Naive B cell (primary cell): ENCODE measurements around the gene PPM1H. TPM values are rescaled to one million over a fixed set of nuclear protein-coding genes. Genes with fewer than 3 reads are reported as not detected.
"Not testable (repeated sequence)": the region's sequence is repeated elsewhere in the genome, so short reads cannot be mapped to it uniquely, and the experiment has no call there.

Experiments used
- ATAC-seq, 2 donors: fragments of 150-1000 bp; cut with Tn5 transposase; 2 replicates each; pipeline ENCODE4 v1.10.0; 2021; ENCODE audit warnings: low read depth in 2 of 2, mild to moderate bottlenecking in 2 of 2, moderate library complexity in 2 of 2
- DNase-seq: peaks from one replicate; pipeline ENCODE4 v3.0.0; 2022
- H3K27ac Mint-ChIP-seq, 6 donors: one replicate each; pipeline ENCODE4 v1.8.0; 2020 to 2022; ENCODE audit warnings: mild to moderate bottlenecking in 6 of 6, mixed read lengths in 6 of 6, moderate library complexity in 5 of 6, inconsistent platforms in 2 of 6
- H3K27me3 Mint-ChIP-seq, 3 donors: one replicate each; pipeline ENCODE4 v1.8.0; 2021 to 2022; ENCODE audit warnings: mixed read lengths in 3 of 3, mild to moderate bottlenecking in 1 of 3
- H3K36me3 Mint-ChIP-seq, 2 donors: one replicate each; pipeline ENCODE4 v1.8.0; 2020 to 2022; ENCODE audit warnings: mixed read lengths in 2 of 2, inconsistent platforms in 1 of 2, mild to moderate bottlenecking in 1 of 2
- H3K4me1 Mint-ChIP-seq, 3 donors: one replicate each; pipeline ENCODE4 v1.8.0; 2020 to 2022; ENCODE audit warnings: mixed read lengths in 3 of 3, inconsistent platforms in 1 of 3, mild to moderate bottlenecking in 1 of 3, moderate library complexity in 1 of 3
- H3K4me3 Mint-ChIP-seq, 8 donors: one replicate each; pipeline ENCODE4 v1.8.0; 2020 to 2022; ENCODE audit warnings: mild to moderate bottlenecking in 8 of 8, mixed read lengths in 8 of 8, moderate library complexity in 8 of 8, inconsistent platforms in 2 of 8
- H3K9me3 Mint-ChIP-seq, 7 donors: one replicate each; pipeline ENCODE4 v1.8.0; 2020 to 2022; ENCODE audit warnings: mixed read lengths in 7 of 7, mild to moderate bottlenecking in 5 of 7, inconsistent platforms in 2 of 7, moderate library complexity in 1 of 7
- polyA plus RNA-seq, 6 donors: library from polyadenylated mRNA; unstranded; fragments of 300-500 nt; fragmentation: Illumina TruSeq; gene quantifications; one replicate each; pipeline ENCODE4 v1.2.3, GENCODE V29; 2021; ENCODE audit warnings: low read depth in 6 of 6

Gene PPM1H
- polyA plus RNA-seq, 6 donors from 2014 or later = 0.05 to 0.15 (median 0.12) TPM; not detected in 3

DNA sequence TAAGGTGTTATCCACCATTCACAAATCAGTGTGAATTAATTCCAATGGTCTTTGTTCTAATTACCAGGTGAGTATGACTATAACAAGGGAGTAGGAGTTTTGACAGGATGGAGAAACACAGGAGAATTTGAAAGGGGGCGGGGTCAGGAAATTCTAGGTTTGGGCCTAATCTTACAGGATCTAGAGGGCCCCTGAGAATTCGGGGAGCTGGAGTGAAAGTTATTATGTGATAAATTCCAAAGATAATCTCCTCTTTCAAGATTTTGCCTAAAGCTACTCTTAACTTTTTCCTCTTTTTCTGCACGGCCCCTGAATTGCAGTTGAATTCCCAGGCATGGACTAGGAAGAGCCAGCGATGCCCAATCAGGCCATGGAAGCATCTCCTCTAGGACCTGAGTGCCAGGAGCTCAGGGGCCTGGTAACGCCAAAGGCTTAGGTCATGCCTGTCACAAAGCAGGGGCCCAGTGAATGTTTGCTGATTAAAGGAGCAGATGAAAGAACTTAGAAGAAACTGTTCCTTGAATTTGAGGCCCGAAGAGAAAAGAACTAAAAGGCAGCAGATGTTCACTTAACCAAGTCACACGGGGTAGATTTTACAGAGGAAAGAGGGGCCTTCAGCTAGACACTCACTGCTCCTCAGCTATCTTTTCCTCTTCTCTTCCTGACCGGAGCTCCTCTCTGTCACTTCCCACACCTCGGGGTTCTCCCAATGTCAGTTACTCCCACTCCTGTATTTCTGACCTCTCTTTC, 195.5 kb downstream of the PPM1H start:
- ATAC-seq = no peak
- Mint-ChIP-seq H3K27ac (no peak overlapping the region), H3K36me3 (no peaks in the 10 kb centered on the region), H3K4me3 (no peak overlapping the region), H3K27me3 (no peaks in the 10 kb centered on the region), H3K4me1 (peaks cover 0 to under 1% (median 0%) of the 10 kb centered on the region in 3 donors), H3K9me3 (no peaks in the 10 kb centered on the region)
- DNase-seq = no peak

DNA sequence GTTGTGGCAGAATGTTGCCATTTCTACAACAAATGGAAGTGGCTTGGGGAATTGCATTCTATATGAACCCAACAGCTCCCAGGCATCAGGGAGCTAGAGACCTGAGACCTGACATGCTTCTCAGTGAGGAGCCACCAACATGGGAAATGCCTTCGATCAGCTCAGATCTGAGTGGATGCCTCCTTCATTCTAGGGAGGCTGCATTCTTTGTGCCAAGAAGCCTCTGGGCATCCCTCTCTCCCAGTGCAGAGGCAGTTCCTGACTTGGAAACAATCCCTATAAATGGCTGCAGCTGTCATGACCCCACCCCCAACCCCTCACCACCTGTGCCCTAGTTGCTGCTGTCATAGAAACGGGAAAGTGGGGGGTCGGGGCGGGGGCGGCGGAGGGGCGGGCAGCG, 196.3 kb downstream of the PPM1H start:
- no peaks in the 10 kb centered on the region for H3K27me3 Mint-ChIP-seq
- no peaks in the 10 kb centered on the region for H3K36me3 Mint-ChIP-seq
- ATAC-seq = no peak
- H3K4me3 Mint-ChIP-seq = no peak overlapping the region
- H3K27ac Mint-ChIP-seq = no peak overlapping the region
- H3K4me1 Mint-ChIP-seq = no peaks in the 10 kb centered on the region
- no peaks in the 10 kb centered on the region for H3K9me3 Mint-ChIP-seq
- no peak for DNase-seq

DNA sequence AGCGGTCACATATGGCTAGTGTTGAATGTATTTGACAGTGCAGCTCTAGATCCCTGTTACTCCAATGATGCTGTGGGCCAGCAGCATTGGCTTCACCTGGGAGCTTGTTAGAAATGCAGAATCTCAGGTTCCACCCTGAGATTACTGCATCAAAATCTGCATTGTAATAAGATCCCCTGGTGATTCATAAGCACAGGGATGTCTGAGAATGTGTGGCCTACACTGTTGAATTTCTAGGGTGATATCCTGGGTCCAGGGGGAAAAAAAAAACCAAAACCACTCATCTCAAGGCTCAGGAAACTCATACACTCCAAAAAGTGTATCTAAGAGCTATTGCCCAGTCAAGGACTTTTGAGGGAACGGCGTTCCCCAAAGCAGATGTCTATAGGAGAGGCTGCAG, 196.8 kb downstream of the PPM1H start:
- Mint-ChIP-seq H3K4me1 (no peaks in the 10 kb centered on the region), H3K9me3 (no peaks in the 10 kb centered on the region), H3K27ac (no peak overlapping the region), H3K4me3 (no peak overlapping the region), H3K27me3 (no peaks in the 10 kb centered on the region), H3K36me3 (no peaks in the 10 kb centered on the region)
- DNase-seq (no peak), ATAC-seq (no peak)

DNA sequence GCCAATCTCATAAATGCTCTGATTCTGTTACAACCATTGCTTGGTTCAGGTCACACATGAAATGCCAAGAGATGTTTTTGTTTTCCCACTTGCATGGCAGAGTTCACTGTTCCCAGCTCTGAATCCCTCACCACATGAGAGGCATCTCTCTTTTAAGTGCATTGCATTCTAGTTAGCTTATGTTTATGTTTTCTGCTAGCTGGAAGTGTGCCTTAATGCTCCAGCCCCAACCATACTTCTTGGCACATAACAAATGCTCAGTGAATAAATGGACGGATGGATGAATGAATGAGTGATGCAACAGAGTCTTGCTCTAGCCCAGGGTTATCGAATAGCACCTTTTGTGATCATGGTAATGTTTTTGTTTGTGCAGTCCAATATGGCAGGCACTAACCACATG, 197.3 kb downstream of the PPM1H start:
- Mint-ChIP-seq H3K36me3 (no peaks in the 10 kb centered on the region), H3K9me3 (no peaks in the 10 kb centered on the region), H3K27me3 (no peaks in the 10 kb centered on the region), H3K27ac (no peak overlapping the region), H3K4me3 (no peak overlapping the region), H3K4me1 (no peaks in the 10 kb centered on the region)
- no peak for ATAC-seq
- no peak for DNase-seq

DNA sequence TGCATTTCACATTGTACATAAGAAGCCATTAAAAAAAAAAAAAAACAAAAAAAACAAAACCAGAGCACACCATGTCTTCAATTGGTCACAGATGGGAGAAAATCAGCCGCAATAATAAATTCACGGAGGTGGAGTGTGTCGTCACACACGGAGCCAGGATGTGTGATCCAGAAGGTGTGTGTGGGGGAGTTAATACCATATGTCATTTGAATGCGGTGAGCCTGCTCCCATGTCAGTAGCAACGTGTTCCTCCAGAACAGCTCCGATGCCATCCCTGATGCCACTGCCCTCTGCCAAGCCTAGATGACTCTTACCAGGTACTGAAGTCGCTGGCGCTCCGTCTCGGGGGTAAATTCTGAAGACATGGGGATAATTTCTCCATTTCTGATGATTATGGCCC, 197.8 kb downstream of the PPM1H start:
- Mint-ChIP-seq H3K36me3 (no peaks in the 10 kb centered on the region), H3K27me3 (no peaks in the 10 kb centered on the region), H3K27ac (no peak overlapping the region), H3K9me3 (no peaks in the 10 kb centered on the region), H3K4me1 (no peaks in the 10 kb centered on the region), H3K4me3 (no peak overlapping the region)
- DNase-seq = no peak
- ATAC-seq = no peak

DNA sequence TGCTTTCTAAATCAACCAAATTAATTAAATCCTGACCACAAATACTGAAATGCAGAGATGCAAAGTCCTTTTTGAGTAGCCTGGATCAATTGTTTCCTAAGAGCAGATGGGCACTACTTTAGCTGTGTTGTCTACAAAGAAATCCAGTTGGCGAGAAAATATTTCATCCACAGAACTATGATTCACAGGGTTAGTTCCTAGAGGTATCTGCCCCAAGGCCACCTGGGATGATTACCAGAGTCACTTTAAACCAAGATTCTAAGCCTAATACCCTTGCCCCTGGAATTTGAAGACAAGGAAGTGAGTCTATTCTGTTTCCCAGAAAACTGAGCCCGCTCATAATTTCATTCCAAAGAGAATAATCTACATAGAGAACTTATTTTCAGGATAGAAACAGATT, 198.4 kb downstream of the PPM1H start:
- Mint-ChIP-seq H3K27ac (no peak overlapping the region), H3K36me3 (no peaks in the 10 kb centered on the region), H3K27me3 (no peaks in the 10 kb centered on the region), H3K9me3 (no peaks in the 10 kb centered on the region), H3K4me1 (no peaks in the 10 kb centered on the region), H3K4me3 (no peak overlapping the region)
- ATAC-seq (no peak), DNase-seq (no peak)

DNA sequence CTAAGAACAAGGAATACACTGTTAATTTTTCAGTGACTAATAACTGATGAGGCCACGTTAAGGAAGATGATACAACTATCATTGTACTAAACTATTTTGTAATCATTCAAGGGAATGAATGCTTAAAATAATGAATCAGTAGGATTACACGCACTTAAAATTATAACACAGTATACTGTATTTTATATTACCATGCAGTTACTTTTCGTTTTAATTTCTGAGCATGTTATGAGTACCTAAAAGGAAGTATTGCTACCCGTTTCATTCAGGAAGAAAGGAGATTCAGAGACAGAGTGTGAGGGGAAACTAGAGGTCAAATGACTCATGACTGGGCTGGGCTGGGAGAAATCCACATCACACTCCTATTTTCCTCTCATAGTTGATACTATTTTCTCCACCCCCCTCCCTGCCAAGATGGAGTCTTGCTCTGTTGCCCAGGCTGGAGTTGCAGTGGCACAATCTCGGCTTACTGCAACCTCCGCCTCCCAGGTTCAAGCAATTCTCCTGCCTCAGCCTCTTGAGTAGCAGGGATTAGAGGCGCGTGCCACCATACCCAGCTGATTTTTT, 202.0 kb downstream of the PPM1H start:
- Mint-ChIP-seq H3K27me3 (no peaks in the 10 kb centered on the region), H3K9me3 (no peaks in the 10 kb centered on the region), H3K27ac (peak overlapping the region in 1 of 6 donors; percentile 11), H3K4me1 (peaks cover 0 to 6% (median 5%) of the 10 kb centered on the region in 3 donors), H3K4me3 (no peak overlapping the region), H3K36me3 (no peaks in the 10 kb centered on the region)
- no peak for DNase-seq
- no peak for ATAC-seq

DNA sequence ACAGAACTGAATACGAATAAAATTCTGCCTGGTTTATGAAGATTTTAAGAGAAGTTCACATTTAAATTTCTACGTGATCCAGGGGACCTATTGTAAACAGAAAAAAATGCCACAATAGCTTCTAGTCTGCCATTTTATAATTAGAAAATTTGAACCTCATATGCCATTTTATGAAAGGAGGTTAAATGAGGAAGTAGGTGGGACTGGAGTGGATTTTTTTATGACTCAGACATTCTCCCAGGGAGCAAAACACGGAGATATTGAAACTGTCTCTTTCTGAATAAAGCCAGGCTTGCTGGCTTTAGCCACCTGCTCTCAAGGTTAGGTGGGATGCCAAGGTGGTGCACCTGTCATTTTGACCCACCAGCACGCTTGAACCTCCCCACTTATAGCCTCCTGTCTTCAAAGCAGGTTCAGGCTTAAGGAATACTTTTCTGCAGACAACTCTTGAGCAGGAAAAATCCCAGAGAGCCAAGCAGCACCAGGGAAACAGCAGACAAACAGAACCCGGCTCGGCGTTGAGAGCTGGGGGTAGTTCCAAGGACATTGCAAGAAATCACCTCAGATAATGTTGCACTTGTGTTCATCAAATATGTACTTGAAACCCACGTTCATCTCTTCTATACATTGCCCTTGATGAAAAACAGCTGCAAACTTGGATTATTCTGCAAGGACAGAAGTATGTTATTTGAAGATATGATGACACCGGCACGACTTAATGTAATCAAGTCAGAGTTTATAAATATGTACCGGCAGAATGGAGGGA, 203.7 kb downstream of the PPM1H start:
- no peaks in the 10 kb centered on the region for H3K36me3 Mint-ChIP-seq
- H3K4me3 Mint-ChIP-seq = no peak overlapping the region
- no peak overlapping the region for H3K27ac Mint-ChIP-seq
- H3K9me3 Mint-ChIP-seq = no peaks in the 10 kb centered on the region
- ATAC-seq (no peak), DNase-seq (no peak)
- peaks cover 0 to 6% (median 5%) of the 10 kb centered on the region in 3 donors for H3K4me1 Mint-ChIP-seq
- H3K27me3 Mint-ChIP-seq = no peaks in the 10 kb centered on the region

DNA sequence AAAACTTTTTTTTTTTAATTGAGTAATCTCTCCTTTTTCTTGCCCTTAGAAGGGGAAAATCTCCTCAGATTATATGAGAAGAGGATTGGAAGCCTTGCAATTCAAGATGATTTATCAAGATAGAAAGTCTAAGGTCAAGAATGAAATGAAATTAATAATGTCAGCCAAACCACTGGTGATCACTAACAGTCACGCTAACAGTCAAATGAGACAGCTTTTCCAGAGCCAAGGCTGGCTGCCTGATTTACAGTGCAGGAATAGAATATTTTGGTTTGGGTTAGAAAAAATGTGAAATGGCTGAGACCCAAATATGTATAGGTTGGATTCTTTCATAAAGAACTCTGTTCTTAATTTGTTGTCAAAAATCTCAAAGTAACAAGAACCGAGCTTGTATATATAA, 204.3 kb downstream of the PPM1H start:
- Mint-ChIP-seq H3K27ac (no peak overlapping the region), H3K9me3 (no peaks in the 10 kb centered on the region), H3K4me1 (peaks cover 0 to 6% (median 5%) of the 10 kb centered on the region in 3 donors), H3K36me3 (no peaks in the 10 kb centered on the region), H3K27me3 (no peaks in the 10 kb centered on the region), H3K4me3 (no peak overlapping the region)
- no peak for DNase-seq
- no peak for ATAC-seq

DNA sequence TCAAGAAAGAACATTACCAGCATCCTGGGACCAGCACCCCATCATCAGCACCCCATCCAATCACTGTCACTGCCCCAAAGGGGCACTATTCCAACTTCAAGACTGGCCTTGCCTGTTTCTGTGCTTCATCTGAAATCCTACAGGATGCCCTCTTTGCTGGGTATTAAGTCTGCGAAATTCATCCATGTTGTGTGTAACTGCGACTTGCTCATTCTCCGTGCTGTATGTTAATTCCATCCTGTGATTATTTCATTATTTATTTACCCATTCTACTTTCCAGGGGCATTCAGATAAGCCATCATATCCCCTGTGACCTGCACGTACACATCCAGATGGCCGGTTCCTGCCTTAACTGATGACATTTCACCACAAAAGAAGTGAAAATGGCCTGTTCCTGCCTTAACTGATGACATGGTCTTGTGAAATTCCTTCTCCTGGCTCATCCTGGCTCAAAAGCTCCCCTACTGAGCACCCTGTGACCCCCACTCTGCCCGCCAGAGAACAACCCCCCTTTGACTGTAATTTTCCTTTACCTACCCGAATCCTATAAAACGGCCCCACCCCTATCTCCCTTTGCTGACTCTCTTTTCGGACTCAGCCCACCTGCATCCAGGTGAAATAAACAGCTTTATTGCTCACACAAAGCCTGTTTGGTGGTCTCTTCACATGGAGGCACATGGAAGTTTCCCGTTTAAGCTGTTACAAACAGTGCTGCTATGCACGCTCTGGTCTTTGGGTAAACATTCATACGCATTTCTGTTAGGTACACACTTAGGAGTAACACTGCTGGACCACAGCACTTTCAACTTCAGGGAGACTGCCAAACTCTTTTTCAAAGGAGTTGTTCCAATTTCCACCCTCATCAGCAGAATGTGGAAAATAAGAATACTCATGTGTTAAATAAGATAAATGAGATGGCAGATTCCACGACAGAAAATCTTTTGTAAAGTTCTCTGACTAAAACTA, 205.1 kb downstream of the PPM1H start:
- H3K27me3 Mint-ChIP-seq, H3K4me1 Mint-ChIP-seq, H3K4me3 Mint-ChIP-seq, ATAC-seq, H3K9me3 Mint-ChIP-seq, H3K27ac Mint-ChIP-seq, H3K36me3 Mint-ChIP-seq, DNase-seq: not testable (repeated sequence)

DNA sequence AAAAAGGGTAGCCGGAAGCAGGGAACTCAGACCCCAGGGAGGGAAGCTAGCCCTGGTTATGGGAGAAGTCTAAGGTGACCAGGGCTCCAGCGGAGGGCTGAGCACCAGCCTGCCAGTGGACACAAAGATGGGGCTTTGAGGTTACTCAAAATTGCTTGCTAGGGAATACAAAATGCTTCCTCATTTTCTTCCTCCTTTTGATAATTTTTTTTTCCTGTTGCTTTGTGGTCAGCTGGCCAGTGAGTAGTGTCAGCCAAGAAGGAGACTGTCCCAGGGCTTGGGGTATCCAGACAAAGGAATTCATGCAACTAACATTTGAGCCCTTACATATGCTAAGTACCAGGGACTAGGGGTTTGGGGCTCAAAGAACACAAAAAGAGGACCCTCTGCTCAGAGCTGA, 206.2 kb downstream of the PPM1H start:
- Mint-ChIP-seq H3K27me3 (no peaks in the 10 kb centered on the region), H3K36me3 (no peaks in the 10 kb centered on the region), H3K4me1 (peaks cover 0 to 6% (median 5%) of the 10 kb centered on the region in 3 donors), H3K9me3 (no peaks in the 10 kb centered on the region), H3K4me3 (no peak overlapping the region), H3K27ac (peak overlapping the region in 1 of 6 donors; percentile 36)
- no peak for DNase-seq
- no peak for ATAC-seq

DNA sequence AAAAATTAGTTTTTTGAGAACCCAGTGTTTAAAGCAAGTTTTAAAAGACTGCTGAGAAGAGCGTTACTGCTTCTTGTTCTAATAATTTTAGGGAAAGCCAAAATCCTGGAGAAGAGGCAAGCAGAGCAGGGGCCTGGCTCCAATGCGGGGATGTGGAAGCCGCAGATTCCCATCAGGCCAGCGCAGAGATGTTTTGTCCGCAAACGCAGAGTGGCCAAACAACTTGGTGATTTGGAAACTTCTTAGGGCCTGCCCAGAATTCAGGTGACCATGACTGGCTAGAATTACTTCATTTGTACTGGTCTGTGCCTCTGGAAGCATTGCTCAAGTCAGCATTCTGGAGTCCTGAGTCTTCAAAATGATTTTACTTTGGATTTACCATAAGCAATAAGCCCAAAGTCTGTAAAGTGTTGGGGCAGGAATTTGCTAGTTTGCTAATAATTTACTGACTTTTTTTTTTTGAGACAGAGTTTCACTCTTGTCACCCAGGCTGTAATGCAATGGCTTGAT, 208.4 kb downstream of the PPM1H start:
- H3K36me3 Mint-ChIP-seq = no peaks in the 10 kb centered on the region
- H3K4me1 Mint-ChIP-seq = peaks cover 0 to 6% (median 5%) of the 10 kb centered on the region in 3 donors
- no peak for DNase-seq
- H3K9me3 Mint-ChIP-seq = no peaks in the 10 kb centered on the region
- no peak overlapping the region for H3K4me3 Mint-ChIP-seq
- H3K27me3 Mint-ChIP-seq = no peaks in the 10 kb centered on the region
- ATAC-seq = no peak
- no peak overlapping the region for H3K27ac Mint-ChIP-seq

DNA sequence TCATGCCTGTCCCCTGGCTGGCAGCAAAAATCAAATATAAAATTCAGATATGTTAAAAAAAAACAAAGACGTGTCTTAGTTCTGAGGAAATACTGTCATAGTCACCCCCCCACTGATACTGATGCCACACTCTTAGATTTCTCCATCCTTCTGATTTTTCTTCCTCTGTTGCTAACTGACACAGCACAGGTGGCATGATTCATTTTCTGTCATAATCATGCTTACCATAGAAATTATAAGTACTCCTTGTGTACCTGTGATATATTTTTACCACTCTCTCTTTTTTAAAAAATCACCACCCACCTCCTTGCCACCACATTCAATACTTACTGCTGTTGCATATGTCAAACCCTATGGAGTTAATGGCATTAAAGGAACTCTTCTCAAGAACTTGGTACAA, 209.2 kb downstream of the PPM1H start:
- DNase-seq = no peak
- no peak for ATAC-seq
- H3K4me3 Mint-ChIP-seq = no peak overlapping the region
- no peaks in the 10 kb centered on the region for H3K27me3 Mint-ChIP-seq
- H3K9me3 Mint-ChIP-seq = no peaks in the 10 kb centered on the region
- peak overlapping the region in 1 of 6 donors; percentile 21 for H3K27ac Mint-ChIP-seq
- no peaks in the 10 kb centered on the region for H3K36me3 Mint-ChIP-seq
- peaks cover 0 to 6% (median 3%) of the 10 kb centered on the region in 3 donors for H3K4me1 Mint-ChIP-seq
